ENCODE results near the gene MPZL3.

- TF ChIP-seq CTCF (IDR thresholded peaks at IDR 0.05) (no peak), POLR2AphosphoS5 (IDR thresholded peaks at IDR 0.05) (no peak), POLR2A (IDR thresholded peaks at IDR 0.05; ENCODE audit: low read depth) (no peak), EP300 (IDR thresholded peaks at IDR 0.05) (no peak)
Measured at GRCh38 chr11:118207079-118207478, 45.1 kb downstream of the MPZL3 start.
